ENCODE measurements around the gene RASEF. TPM values are rescaled to one million over a fixed set of nuclear protein-coding genes. Genes with fewer than 3 reads are reported as not detected.

The RASEF gene
- under 0.01 and 0.09 TPM in 2 replicates for total RNA-seq

DNA sequence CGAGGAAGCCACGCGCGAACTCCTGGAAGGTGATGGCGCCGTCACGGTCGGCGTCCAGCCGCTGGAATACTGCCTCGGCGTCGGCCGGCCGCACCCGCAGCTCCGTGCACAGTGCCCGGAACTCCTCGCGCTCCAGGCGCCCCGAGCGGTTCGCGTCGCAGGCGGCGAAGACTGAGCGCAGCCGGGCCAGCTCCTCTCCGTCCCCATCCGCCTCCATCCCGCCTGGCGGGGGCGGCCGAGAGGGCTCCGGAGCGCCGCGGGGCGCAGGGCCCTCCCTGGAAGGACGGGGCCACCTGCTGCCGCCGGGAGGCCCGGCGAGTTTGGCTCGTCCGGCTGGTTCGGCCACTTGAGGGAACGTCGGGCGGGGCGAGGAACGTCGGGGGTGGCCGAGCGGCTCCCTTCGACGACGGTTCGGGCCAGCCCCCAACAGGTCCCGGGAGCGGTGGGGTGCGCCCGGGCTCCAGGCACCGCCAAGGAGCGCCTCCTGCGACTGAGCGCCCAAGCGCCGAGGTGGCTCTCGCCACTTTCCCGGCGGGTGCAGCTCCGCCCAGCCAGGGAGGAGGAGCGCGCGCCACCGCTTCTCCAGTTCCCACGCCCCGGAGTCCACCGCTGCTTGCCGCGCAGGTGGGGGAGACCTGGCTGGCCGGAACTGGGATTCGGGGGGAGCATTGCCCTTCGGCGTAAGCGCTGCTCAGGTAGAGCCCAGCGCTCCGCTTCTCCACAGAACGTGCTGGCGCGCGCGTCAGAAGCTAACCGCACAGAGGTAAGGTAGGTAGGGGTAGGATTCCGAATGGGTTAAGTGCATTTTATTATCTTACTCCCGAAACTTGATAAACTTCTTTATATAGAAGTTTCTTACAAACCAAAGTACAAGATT lies at the start of gene RASEF:
RASEF (minus strand) TSS at position 492 of the 877 bp plus-strand sequence; CDS start at position 217, 275 bp downstream.

All from dermis lymphatic vessel endothelial cell (primary cell).